Fibroblast of the conjunctiva (primary cell): ENCODE measurements around the gene LTF.
A peak's percentile ranks its signal among the peaks of the same experiment; 100 is the strongest.
"Not testable (repeated sequence)": the region's sequence is repeated elsewhere in the genome, so short reads cannot be mapped to it uniquely, and the experiment has no call there.

Source experiments
- DNase-seq: peaks from one replicate; pipeline ENCODE4 v3.0.0-alpha.2; 2010; ENCODE audit warnings: low read depth

The LTF gene

DNA sequence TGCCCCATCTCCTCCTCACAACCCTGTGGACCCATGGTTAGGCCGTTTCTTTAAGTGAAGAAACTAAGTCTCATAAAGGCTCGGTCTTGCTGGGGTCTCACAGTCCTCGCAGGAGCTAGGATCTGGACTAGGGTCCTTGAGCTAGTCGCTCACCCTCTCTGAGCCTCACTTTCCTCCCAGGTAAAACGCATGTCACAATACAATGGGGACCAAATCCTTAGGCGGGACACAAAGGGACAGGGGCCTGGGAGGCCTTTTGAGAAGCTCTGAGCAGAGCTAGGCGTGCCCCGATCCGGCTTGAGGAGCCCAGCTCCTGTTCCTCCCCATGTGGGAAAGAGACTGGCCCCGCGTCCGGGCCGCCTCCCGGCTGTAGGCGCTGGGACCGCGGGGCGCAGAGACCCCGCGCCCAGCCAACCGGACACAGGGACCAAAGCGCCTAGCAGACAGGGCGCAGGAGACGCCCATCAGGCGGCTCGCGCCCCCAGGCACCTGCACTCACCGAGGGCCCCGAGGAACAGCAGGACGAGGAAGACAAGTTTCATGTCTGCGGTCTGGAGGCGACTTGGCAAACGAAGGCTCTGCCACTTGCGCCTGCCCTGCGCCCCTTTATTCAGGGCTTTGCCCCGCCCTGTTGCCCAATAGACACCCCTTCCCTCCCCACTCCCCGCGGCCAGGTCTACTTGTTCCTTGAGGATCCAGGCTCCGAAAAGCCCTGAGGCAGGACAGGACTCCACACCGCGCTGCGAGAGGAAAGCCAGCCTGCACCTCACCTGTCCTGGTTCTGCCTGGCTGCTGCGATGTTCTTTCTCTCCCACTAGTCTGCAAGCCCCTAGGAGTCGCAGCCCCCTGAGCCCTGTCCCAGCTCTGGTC, at the start of gene LTF:
Gene LTF, minus strand, starts transcription at position 580 of the 870 bp plus-strand sequence. Its CDS starts 38 bp downstream, at position 542.
- no peak for DNase-seq

DNA sequence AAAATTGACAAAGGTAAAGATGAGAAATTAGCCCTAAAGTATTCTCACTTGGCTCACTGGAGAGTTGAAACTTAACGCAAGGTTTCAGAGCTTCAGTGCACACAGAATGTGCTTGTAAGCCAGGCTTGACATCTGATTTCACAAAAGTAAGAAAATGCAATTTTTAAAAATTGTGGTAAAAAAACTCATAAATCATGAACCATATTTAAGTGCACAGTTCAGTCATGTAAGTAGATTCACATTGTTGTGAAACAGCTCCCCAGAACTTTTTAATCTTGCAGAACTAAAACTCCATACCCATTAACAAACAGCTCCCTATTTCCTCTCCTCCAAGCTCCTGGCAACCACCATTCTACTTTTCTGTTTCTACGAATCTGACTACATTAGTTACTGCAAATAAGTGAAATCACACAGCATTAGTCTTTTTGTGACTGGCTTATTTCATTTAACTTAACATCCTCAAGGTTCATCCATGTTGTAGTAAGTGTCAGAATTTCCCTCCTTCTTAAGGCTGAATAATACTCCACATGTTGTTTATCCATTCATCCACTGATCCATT, 47.6 kb upstream of the LTF start:
- no peak for DNase-seq

DNA sequence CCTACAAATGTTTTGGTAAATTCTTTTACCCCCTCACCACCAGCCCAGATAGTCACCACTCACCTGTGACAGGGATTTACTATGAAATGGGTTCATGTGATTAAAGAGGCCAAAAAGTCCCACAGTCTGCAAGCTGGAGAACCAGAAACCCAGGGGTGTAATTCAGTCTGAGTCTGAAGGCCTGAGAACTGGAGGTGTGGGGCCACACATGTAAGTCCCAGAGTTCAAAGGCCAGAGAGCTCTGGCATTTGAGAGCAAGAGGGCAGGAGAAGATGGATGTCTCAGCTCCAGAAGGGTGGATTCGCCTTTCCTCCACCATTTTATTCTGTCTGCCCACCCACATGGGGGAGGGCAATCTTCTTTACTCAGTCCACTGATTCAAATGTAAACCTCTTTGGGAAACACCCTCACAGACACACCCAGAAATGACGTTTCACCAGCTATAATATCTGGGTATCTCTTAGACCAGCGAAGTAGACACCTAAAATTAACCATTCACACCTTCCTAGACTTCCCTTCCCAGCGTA, 45.0 kb upstream of the LTF start:
- DNase-seq = no peak

DNA sequence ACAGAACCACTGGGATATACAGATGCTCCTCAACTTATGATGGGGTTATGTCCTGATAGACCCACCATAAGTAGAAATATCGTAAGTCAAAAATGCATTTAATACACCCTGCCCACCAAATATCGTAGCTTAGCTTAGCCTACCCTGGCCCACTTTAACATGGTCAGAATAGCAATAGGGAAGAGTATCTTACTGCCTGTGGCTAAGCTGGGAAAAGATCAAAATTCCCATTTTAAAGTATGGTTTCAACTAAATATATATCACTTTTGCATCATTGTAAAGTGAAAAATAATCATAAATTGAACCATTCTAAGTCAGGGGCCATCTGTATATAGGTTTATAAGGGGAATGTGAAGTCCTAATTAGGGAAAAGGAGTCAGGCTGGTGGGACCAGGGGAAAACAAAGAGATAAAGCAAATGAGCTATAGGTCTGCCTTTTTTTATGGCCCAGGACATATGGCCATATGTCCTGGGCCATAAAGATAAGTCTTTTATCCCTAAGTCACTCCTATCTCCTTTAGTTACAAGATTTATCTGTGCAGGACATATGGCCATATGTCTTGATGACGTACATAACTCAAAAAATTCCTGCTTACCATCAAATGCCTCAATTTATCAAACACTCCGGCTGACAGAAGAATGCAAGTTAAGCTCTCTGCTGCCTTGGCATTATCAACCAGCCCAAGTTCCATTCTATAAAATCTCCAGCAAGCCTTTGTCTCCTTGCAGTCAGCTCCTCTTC, 44.3 kb upstream of the LTF start:
- no peak for DNase-seq

DNA sequence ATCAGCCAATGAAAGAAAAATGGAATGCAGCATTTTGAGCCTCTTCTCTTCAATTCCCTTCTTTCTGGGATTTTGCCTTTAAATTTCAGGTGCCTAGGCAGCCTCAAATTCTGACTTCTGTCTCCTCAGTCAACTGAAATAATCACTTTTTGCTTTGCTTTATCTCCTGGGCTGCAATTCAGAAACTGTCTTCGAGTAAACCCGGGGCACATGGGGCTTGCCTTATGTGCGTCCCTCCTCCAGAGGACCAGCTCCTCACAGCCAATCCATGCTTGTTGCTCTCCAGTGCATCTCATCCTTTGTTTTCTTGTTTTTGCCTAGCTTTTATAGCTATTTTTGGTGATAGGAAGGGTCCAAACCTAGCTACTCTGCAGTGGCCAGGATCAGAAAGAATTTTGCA, 41.8 kb upstream of the LTF start:
- no peak for DNase-seq

DNA sequence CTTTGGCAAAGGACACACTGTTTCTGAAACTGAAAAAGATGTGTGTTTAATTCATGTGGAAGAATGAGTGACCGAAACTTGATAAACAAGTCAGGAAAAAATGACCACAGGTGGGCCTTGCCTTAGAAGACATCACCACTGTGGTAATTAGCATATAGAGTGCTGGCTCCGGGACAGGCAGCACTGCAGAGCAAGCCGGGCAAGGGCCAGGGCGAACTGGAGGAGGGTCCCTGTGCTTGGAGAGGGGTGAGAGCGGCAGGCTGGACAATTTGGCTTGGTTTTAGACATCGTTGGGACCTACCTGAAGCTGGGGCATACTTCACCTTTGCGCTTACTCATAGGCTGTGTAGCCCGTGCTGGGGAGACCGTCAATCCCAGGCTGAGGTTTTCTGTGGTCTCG, 41.2 kb upstream of the LTF start:
- DNase-seq = no peak

DNA sequence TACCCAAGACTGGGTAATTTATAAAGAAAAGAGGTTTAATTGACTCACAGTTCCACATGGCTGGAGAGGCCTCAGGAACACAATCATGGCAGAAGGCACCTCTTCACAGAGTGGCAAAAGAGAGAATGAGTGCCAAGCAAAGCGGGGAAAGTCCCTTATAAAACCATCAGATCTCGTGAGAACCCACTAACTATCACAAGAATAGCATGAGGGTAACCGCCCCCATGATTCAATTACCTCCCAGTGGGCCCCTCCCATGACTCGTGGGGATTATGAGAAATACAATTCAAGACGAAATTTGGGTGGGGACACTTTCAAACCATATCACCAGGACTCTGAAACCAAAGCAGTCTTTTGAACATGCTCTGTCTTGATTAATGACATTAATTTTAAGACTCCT, 40.1 kb upstream of the LTF start:
- no peak for DNase-seq

DNA sequence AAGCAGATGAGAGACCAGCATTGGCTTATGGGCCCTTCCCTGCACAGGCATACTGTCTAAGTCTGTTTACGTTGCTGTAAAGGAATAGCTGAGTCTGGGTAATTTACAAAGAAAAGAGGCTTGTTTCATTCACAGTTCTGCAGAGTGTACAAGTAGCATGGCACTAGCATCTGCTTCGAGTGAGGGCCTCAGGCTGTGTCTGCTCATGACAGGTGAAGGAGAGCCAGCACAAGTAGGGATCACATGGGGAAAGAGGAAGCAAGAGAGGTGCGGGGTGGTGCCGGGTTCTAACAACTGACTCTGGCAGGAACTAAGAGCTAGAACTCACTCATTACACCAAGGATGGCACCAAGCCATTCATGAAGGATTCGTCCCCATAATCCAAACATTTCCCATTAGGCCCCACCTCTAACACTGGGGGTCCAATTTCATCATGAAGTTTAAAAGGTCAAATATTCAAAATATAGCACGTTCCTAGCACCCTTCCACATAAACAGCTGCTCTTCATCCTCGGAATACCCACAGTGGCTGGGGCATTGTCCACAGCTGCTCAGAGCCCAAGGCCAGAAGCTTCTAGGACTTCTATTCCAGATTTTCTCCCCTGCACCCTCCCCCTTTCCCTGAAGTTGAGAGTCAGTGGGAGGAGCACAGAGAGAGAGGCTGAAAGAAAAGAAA, 38.6 kb upstream of the LTF start:
- no peak for DNase-seq

DNA sequence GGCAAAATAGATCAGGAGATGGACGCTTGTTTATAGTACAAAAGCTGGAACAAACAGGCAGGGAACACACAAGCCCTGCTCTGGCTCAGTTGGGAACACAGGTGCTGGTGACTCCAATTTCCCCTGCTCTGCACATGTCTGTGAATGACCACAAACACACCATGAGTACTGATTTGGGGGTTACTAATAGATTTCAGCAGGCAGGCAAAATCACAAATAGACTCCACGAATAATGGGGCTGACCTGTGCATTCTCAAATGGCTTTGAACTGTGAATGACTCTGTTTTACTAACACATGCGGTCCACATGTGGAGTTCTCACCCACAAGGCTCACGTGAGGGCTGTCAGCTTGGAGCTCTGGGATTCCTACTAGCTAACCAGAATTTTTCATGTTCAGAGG, 37.0 kb upstream of the LTF start:
- no peak for DNase-seq

DNA sequence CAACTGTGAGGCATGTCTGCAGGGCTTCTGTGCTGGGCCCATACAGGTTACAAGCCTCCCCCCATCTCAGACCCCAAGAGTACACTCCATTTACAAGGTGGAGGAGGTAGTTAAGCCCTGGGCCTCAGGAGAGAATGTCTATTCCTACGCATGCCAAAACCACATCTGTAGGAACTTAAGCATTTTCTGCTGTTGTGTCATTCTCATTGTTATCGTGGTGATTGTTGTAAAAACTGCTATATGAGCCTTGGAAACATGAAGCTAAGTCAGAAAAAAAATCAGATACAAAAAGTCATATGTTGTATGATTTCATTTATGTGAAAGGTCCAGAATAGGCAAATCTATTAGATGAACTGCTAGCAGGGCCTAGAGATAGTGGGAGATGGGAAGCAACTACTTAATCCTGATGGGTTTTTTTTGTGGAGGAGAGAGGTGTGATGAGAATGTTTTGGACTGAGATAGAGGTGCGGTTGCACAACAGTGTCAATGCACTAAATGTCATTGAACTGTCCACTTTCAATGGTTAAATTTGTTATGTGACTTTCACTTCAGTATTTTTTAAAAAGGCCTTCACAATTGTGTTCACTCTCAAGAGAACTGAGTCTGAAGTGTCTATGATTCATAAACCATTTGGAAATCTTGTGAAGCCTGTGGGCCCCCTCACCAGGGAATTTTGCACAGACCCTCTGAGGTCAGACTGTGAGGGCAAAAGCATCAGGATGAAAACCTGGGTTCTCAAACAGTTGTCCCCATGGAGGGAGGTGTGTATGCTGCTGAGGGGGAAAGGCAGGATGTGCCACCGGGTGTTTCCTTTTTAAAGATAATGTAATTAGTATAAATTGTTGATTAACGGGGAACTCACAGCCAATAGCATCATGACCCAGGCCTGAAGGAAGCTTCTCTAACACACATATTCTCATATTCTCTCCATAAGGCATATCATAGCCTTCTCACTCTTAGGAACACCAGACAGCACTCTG, 36.2 kb upstream of the LTF start:
- peak; percentile 32 for DNase-seq

DNA sequence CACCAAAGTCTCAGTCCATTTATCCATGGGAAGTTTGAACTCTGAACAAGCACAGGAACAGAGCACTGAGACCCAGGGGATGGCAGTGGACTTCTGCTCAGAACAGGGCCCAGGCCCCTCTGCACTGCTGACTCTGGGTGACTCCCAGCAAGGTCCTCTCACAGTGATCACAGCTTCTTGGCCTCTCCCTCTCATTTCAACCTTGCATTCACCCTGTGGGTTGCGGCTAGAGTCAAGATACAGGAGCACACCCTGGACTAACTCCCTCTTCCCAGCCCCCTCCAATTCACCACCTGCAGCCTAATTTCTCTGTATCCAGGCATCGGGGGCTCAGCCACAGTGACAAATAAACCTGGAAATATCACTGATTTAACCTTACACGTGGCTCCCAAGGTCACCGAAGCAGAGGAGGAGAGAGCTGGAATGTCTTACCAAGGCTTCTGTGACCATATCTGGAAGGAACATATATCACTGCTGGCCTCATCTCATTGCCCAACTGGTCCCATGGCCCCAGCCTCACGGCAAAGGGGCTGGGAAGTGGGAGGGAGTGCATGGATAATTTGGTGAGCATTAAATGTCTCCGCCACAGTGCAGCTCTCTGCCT, 34.3 kb upstream of the LTF start:
- no peak for DNase-seq

DNA sequence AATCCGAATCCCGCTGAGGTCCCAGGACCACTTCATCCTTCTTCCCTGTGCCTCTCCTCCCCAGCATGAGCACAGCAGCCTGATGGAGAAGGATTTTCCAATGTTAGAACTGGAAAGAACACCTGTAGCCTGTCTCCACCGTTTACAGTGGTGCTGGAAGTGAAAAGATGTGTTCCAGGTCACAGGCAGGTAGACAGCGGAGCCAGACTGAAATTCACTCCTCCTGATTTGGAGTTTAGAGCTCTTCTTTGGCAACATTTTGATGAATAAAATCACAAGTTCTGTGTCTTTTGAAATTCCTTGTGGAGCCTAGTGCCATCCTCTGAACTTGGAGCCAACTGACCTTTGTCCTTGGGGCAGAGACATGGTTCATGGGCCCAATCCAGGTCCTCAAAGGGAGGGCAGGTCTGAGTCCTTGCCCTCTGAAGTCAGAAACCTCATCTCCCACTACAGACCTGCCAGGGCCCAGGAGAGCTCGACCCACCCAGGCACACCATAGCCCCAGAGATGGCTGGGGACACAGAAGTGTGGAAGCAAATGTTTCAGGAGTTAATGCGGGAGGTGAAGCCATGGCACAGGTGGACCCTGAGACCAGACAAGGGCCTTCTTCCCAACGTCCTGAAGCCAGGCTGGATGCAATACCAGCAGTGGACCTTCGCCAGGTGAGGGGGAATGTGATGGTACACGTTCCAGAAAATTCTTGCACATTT, 33.0 kb upstream of the LTF start, which contains the start of gene RTP3:
Gene RTP3, plus strand, starts transcription at position 421 of the 710 bp plus-strand sequence. Its CDS starts 87 bp downstream, at position 508.
- no peak for DNase-seq

DNA sequence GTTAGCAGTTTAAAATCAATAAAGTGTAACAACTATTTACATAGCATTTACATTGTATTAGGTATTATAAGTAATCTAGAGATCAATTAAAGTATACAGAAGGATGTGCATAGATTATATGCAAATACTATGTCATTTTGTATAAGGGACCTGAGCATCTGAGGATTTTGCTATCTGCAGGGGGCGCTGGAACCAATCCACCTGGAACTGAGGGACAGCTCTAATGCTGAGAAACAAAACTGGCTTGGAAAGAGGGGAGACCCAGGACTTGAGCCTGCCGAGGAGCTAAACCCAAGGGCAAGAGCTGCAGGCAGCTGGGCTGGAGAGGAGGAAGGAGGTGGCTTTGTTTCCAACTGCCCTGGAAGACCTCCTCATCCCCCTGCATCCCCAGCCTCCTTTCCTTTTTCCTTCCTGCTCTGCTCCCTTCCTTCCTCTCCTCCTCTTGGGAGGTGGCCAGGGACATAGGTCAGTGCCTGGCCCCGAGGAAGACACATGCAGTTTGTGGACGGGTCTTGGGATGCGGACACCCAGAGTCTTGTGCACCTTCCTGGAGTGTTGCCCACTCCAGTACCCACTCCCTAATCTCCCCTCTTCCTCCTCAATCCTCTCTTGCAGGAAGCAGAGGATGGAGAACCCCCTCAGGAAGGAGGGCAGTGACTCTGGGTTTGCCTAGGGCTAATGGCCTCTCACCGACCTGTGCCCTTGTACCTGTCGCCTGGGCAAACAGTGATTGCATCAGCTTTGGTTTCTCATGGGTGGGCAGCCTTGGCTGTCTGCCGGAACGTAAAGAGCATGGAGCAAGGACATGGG, 32.2 kb upstream of the LTF start:
- no peak for DNase-seq

DNA sequence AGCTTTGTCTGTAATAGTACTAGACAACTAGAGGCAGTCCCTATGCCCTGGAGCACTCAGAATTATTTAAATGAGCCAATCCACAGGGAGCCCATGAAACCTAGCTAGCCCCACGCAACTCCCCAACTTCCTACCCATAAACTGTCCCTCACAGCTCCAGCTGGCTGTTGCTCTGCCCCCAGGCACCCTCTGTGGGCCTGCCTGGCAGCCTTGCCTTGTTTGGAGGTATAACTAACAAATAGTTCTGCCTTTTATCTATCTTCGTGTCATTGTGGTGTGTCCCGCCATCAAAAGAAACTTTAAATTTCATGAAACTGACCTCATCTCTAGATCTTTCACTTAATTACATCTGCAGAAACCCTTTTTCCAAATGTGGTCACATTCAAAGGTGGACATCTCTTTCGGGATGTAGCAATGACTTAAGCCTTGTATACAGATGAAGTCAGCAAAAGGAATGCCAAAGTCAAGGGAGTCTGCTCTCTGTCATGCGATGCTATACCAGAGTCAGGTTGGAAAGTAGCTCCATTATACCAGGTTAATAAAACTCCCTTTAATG, 31.3 kb upstream of the LTF start:
- no peak for DNase-seq

DNA sequence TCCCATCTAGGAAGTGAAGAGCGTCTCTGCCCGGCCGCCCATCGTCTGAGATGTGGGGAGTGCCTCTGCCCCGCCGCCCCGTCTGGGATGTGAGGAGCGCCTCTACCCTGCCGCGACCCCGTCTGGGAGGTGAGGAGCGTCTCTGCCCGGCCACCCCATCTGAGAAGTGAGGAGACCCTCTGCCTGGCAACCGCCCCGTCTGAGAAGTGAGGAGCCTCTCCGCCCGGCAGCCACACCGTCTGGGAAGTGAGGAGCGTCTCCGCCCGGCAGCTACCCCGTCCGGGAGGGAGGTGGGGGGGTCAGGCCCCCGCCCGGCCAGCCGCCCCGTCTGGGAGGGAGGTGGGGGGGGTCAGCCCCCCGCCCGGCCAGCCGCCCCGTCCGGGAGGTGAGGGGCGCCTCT, 29.8 kb upstream of the LTF start:
- DNase-seq = not testable (repeated sequence)

DNA sequence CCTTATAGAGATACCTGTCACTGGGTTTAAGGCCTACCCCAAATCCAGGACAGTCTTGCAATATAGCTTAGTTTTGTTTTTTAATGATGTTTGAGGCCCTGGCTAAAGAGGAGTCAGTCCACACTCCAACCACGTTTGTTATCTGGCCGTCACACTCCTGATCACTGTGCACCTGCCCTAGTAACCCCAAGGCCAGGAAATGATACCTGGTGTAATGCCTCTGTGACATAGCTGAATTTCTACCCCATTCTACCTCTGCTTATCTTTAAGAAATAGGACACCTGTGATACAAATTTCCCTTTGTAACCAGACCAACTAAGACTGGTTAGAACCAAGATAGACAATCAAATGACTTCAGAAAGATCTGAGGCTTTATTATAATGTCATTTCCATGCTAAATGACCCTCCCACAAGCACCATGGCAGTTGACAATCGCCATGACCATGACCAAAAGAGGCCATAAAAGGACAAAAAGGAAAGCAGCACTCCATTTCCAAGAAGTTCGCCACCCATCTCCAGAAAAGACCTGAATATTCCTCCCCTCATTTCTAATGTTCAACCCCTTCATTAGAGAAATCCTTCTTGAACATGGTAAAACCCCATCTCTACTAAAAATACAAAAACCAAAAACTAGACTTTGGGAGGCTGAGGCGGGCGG, 28.3 kb upstream of the LTF start:
- no peak for DNase-seq

DNA sequence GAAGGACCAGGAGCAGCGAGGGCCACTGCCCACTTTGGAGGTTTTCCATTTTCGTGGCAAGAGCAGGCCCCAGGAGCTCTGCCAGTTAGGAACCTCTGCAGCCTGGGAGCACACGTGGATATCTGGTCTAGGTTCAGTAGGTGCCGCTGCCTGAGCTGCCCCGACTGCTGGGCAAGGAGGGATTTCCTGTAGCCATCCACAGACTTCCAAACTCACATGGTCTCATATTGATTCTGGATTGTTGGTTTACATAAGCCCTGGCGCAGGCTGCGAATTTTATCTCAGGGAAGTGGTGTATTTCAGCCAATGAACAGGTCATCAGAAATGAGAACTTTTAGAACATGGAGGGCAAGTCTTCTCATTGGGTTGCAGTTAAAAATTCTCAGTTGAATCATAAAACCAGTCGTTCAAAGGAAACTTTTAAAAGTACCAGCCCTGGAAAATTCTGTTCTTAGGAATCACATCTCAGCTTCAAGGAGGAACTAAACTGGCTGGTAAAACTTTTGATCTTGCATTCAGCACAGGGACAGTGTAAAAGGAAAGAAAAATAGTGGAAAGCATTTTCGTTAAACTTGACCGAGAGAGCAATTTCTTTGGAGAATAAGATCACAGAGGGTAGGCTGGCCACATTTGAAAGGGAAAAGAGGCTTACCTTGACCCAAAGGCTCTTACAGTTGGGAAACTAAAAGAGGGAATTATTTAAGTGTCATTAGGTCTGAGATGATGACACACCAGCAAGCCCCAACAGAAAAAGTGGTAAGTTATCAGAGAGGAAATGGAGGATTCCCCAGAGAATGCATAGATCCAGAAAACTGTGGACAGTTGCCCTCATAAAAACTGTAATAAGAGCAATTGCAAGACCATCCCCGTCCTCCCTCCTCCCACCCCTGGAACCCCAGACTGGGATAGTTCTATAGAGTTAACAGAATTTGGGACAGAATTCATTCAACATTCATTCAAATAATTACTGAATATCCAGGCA, 26.7 kb upstream of the LTF start:
- no peak for DNase-seq
